ENCODE results near the gene PRR18. TPM values are rescaled to one million over a fixed set of nuclear protein-coding genes. Genes with fewer than 3 reads are reported as not detected.

PRR18 gene
- total RNA-seq, 1 donor from 2014 or later, result 0.14 TPM

Other genes with a start within 250 kb of the PRR18 start
- gene TBXT, start 140.5 kb downstream of the PRR18 start, total RNA-seq, result not detected in 2 replicates
- 54.5 and 59.5 TPM in 2 replicates for gene SFT2D1, start 34.2 kb upstream of the PRR18 start, total RNA-seq
- gene MPC1, start 74.5 kb upstream of the PRR18 start, total RNA-seq, result 20.3 and 21.1 TPM in 2 replicates

All from activated T-helper 2 cell treated with anti-CD3 and anti-CD28 coated beads, Interferon-gamma antibody, Interleukin-2, Interleukin-4, amounts not matched to agents 10 μg/mL and 5 μg/mL and 100 μg/mL, durations not matched to agents 14 hours and 24 hours and 36 hours (primary cell).